NCI-H1930 (cell line): ENCODE measurements around the gene GIMD1.

Source experiments
- DNase-seq, 2 experiments: peaks; one replicate each; lab custom pipeline; 2025; lab: John Stamatoyannopoulos, UW

The GIMD1 gene

GRCh38 chr4:106315476-106315967, 53.1 kb downstream of the GIMD1 start:
- DNase-seq = peak in 1 of 2 experiments; percentile 16

DNA sequence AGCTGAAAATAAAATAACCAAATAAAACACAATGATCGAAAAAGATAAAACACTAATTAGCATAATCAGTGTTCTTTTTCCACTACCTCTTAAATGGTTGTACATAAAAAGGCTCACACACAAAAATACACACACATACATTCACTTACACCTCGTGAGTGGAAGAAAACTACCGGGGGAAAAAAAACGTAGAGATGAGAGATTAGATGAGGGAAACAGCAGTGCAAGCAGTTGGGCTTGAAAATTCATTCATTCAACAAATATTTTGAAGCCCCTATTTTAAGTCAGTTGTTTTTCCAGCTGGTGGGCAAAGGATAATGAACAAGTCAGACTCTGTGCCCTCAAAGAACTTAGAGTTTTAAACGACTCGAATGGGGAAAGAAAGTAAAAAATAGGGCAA, 53.6 kb downstream of the GIMD1 start:
- no peak for DNase-seq

GRCh38 chr4:106312997-106313522, 55.5 kb downstream of the GIMD1 start:
- no peak for DNase-seq

- DNase-seq = no peak
Measured at GRCh38 chr4:106312377-106312776, 56.2 kb downstream of the GIMD1 start.
